ENCODE results near the gene ZCCHC8.
"Not testable (repeated sequence)": the region's sequence is repeated elsewhere in the genome, so short reads cannot be mapped to it uniquely, and the experiment has no call there.

Gene ZCCHC8

GRCh38 chr12:122500685-122501488 lies at the start of gene ZCCHC8:
TSS of gene ZCCHC8 (minus strand) at chr12:122500932. CDS start at chr12:122500840, 92 bp downstream.
- DNase-seq, result peak; percentile 98

- DNase-seq, result no peak
These were observed 46.6 kb upstream of the ZCCHC8 start for GRCh38 chr12:122547330-122547729.

GRCh38 chr12:122545855-122546254 lies 45.1 kb upstream of the ZCCHC8 start:
- DNase-seq, result no peak

GRCh38 chr12:122544537-122544936 lies 43.8 kb upstream of the ZCCHC8 start:
- no peak for DNase-seq

- DNase-seq, result no peak
These were observed 37.8 kb upstream of the ZCCHC8 start for GRCh38 chr12:122538496-122538895.

GRCh38 chr12:122537021-122537420 lies 36.3 kb upstream of the ZCCHC8 start:
- no peak for DNase-seq

- no peak for DNase-seq
These were observed 33.1 kb upstream of the ZCCHC8 start for GRCh38 chr12:122533856-122534255.

GRCh38 chr12:122528992-122529391 lies 28.3 kb upstream of the ZCCHC8 start:
- no peak for DNase-seq

GRCh38 chr12:122528582-122528981 lies 27.9 kb upstream of the ZCCHC8 start:
- DNase-seq, result no peak

- DNase-seq, result no peak
These were observed 26.8 kb upstream of the ZCCHC8 start for GRCh38 chr12:122527478-122527944.

- peak; percentile 99 for DNase-seq
These were observed 26.1 kb upstream of the ZCCHC8 start, which contains the start of the genes KNTC1 and RSRC2 for GRCh38 chr12:122526683-122527477. TSS of gene KNTC1 (plus strand) at chr12:122527249. CDS start at chr12:122530064, 2,815 bp downstream. TSS of gene RSRC2 (minus strand) at chr12:122526936. CDS start at chr12:122526853, 83 bp downstream.

- DNase-seq, result no peak
These were observed 23.4 kb upstream of the ZCCHC8 start for GRCh38 chr12:122523846-122524718.

- DNase-seq, result no peak
These were observed 22.5 kb upstream of the ZCCHC8 start for GRCh38 chr12:122523280-122523679.

GRCh38 chr12:122520676-122521075 lies 19.9 kb upstream of the ZCCHC8 start:
- no peak for DNase-seq

- no peak for DNase-seq
These were observed 18.7 kb upstream of the ZCCHC8 start for GRCh38 chr12:122519418-122519817.

GRCh38 chr12:122518908-122519307 lies 18.2 kb upstream of the ZCCHC8 start:
- DNase-seq, result no peak

- no peak for DNase-seq
These were observed 17.1 kb upstream of the ZCCHC8 start for GRCh38 chr12:122517877-122518276.

GRCh38 chr12:122516544-122517361 lies 16.0 kb upstream of the ZCCHC8 start:
- DNase-seq, result no peak

GRCh38 chr12:122515275-122515674 lies 14.5 kb upstream of the ZCCHC8 start:
- DNase-seq, result no peak

- DNase-seq, result no peak
These were observed 12.9 kb upstream of the ZCCHC8 start for GRCh38 chr12:122513660-122514059.

- not testable (repeated sequence) for DNase-seq
These were observed 12.3 kb upstream of the ZCCHC8 start for GRCh38 chr12:122513028-122513427.

- DNase-seq, result no peak
These were observed 7.4 kb upstream of the ZCCHC8 start for GRCh38 chr12:122508163-122508562.
